HEK293T (cell line): ENCODE measurements around the gene CD160.

ENCODE experiments used
- CTCF ChIA-PET: fragments of 350-600 bp; formaldehyde crosslinking; extraction: SDS; loops from one replicate; lab custom pipeline; 2021; ENCODE audit warnings: antibody characterized with exemption, inconsistent platforms; lab: Yijun Ruan, JAX
- POLR2A ChIA-PET: fragments of 350-600 bp; formaldehyde crosslinking; extraction: SDS; loops from one replicate; lab custom pipeline; 2020; ENCODE audit warnings: antibody characterized with exemption, inconsistent platforms; lab: Yijun Ruan, JAX
- DNase-seq: peaks from one replicate; pipeline ENCODE4 v3.0.0; 2012; ENCODE audit warnings: mixed read lengths; ENCODE audit errors: extremely low spot score
- ARNT ChIP-seq: fragments of 450-650 bp; IDR thresholded peaks from 2 replicates; pipeline ENCODE4 v1.6.1; 2017; ENCODE audit warnings: mild to moderate bottlenecking
- BHLHE40 ChIP-seq: fragments of 450-650 bp; IDR thresholded peaks from 2 replicates; pipeline ENCODE4 v1.6.1; 2016; ENCODE audit warnings: mild to moderate bottlenecking, moderate library complexity, borderline replicate concordance
- CTBP1 ChIP-seq: fragments of 450-650 bp; IDR thresholded peaks from 2 replicates; pipeline ENCODE4 v1.6.1; 2016; ENCODE audit warnings: borderline replicate concordance
- ELF4 ChIP-seq: fragments of 450-650 bp; IDR thresholded peaks from 2 replicates; pipeline ENCODE4 v1.6.1; 2017; ENCODE audit warnings: antibody characterized with exemption
- FOXA1 ChIP-seq: fragments of 450-650 bp; IDR thresholded peaks from 2 replicates; pipeline ENCODE4 v1.6.1; 2016; ENCODE audit warnings: mild to moderate bottlenecking
- FOXK2 ChIP-seq: fragments of 450-650 bp; IDR thresholded peaks from 2 replicates; pipeline ENCODE4 v1.6.1; 2016; ENCODE audit warnings: mild to moderate bottlenecking
- FOXM1 ChIP-seq: fragments of 450-650 bp; IDR thresholded peaks from 2 replicates; pipeline ENCODE4 v1.6.1; 2017; ENCODE audit warnings: mild to moderate bottlenecking, borderline replicate concordance
- HDGF ChIP-seq: fragments of 450-650 bp; IDR thresholded peaks from 2 replicates; pipeline ENCODE4 v1.6.1; 2017; ENCODE audit warnings: antibody characterized with exemption, borderline replicate concordance
- L3MBTL2 ChIP-seq: fragments of 450-650 bp; conservative IDR thresholded peaks from 2 replicates; pipeline ENCODE4 v1.6.1; 2016; ENCODE audit warnings: mild to moderate bottlenecking
- LEF1 ChIP-seq: fragments of 450-650 bp; IDR thresholded peaks from 2 replicates; pipeline ENCODE4 v1.6.1; 2017; ENCODE audit warnings: mild to moderate bottlenecking, borderline replicate concordance
- NFRKB ChIP-seq: fragments of 450-650 bp; IDR thresholded peaks from 2 replicates; pipeline ENCODE4 v1.6.1; 2016; ENCODE audit warnings: mild to moderate bottlenecking, moderate library complexity
- SP1 ChIP-seq: fragments of 450-650 bp; IDR thresholded peaks from 2 replicates; pipeline ENCODE4 v1.6.1; 2017
- SUZ12 ChIP-seq: fragments of 450-650 bp; IDR thresholded peaks from 2 replicates; pipeline ENCODE4 v1.6.1; 2016; ENCODE audit warnings: mild to moderate bottlenecking
- TARDBP ChIP-seq: fragments of 450-650 bp; IDR thresholded peaks from 2 replicates; pipeline ENCODE4 v1.6.1; 2016
- ZNF384 ChIP-seq: fragments of 450-650 bp; IDR thresholded peaks from 2 replicates; pipeline ENCODE4 v1.6.1; 2016
- TF ChIP-seq, protein P1 (sequence below): fragments of 450-650 bp; IDR thresholded peaks from 2 replicates; pipeline ENCODE4 v1.6.1; 2016

CD160 gene

DNA sequence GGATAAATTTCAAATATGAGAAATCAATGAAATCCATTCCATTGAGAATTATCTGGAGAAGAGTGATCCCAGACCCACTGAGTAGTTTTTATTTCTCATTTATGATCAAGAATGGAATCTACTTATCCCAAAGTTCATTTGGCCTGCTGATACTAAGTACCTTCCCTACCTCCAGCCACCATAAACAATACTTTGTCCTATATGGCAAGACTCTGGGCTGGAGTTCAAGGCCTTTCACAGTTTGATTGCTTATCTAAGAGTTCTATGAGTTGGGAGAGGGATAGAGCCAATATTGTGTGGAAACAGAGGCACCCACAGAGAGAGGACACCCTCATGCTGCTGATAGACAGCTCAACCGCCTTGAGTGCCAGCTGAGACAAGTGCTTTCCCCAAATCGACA lies 17.2 kb upstream of the CD160 start:
- TF ChIP-seq FOXK2 (no peak), ZNF384 (no peak), ELF4 (no peak), TARDBP (no peak), LEF1 (no peak), L3MBTL2 (no peak), BHLHE40 (no peak), NFRKB (no peak), HDGF (no peak), CTBP1 (no peak), FOXA1 (no peak), SUZ12 (no peak), SP1 (no peak), ARNT (no peak), FOXM1 (no peak)
- TF ChIP-seq, protein P1, sequence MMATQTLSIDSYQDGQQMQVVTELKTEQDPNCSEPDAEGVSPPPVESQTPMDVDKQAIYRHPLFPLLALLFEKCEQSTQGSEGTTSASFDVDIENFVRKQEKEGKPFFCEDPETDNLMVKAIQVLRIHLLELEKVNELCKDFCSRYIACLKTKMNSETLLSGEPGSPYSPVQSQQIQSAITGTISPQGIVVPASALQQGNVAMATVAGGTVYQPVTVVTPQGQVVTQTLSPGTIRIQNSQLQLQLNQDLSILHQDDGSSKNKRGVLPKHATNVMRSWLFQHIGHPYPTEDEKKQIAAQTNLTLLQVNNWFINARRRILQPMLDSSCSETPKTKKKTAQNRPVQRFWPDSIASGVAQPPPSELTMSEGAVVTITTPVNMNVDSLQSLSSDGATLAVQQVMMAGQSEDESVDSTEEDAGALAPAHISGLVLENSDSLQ, result no peak
- ChIA-PET CTCF (no interaction called here), POLR2A (no interaction called here)
- no peak for DNase-seq

DNA sequence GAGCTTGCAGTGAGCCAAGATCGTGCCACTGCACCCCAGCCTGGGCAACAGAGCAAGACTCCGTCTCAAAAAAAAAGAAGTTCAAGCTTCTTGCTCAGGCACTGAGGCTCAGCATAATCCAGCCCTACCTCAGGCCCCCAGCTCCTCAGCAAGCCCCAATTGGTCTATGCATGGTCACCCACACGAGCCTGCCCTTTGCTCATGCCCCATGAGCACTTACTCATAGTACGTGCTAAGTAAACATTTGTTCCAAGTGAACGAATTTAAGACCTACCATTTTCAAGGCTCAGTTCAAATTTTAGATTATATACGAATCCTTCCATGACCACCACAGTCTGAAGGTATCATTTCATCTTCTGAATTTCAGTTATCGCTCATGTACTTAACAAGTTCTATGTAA lies 16.5 kb upstream of the CD160 start:
- DNase-seq, result no peak
- CTCF ChIA-PET, result no interaction called here
- no peak for TF ChIP-seq SP1
- TF ChIP-seq BHLHE40, result no peak
- POLR2A ChIA-PET, result no interaction called here

DNA sequence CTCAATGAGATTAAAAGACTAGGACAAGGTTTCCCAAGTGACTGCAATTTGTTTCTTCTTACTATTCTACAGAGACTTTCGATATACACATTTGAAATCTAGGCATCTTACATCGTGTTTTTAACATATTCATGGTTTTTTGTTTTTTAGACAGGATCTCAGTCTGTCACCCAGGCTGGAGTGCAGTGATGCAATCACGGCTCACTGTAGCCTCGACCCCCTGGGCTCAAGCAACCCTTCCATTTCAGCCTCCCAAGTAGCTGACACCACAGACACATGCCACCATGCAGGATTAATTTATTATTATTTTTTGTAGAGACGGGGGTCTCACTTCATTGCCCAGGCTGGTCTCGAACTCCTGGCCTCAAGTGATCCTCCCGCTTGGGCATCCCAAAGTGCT lies 13.7 kb upstream of the CD160 start:
- ChIA-PET POLR2A (no interaction called here), CTCF (no interaction called here)
- DNase-seq, result no peak
- TF ChIP-seq TARDBP (no peak), L3MBTL2 (no peak), ELF4 (no peak), BHLHE40 (no peak), SP1 (no peak), HDGF (no peak), ZNF384 (no peak), FOXK2 (no peak), NFRKB (no peak), SUZ12 (no peak), FOXM1 (no peak), ARNT (no peak), LEF1 (no peak), CTBP1 (no peak)
- TF ChIP-seq, protein P1, result no peak

DNA sequence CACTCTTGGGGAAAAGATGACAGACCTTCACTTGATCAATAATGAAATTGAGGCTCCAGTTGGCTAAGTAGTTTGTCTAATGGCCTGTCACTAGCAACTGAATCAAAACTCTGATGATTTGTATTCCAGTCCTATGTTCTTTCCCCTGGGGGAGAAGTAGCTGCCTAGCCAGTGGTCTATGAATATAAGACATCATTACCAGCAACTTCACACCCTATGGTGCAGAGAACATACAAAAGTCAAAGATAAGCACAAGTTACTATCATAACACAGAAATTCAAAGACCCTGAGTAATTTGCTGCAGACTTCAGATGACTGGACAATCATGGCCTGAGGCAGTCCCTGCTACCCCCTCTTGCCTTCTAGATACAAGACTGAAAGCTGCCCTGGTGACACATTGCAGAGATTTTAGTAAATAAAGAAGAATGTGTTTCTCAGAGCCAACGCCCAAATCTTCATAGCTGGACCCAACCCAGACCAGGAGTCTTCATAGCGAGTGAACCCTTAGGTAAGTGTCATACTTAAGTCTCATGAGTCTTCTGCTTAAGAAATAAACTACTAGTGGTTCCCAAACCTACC lies 13.1 kb upstream of the CD160 start:
- CTCF ChIA-PET, result no interaction called here
- POLR2A ChIA-PET, result no interaction called here
- no peak for DNase-seq
- no peak for TF ChIP-seq TARDBP
- no peak for TF ChIP-seq ARNT
- no peak for TF ChIP-seq SP1
- no peak for TF ChIP-seq L3MBTL2
- TF ChIP-seq, protein P1, result no peak
- no peak for TF ChIP-seq NFRKB
- TF ChIP-seq LEF1, result no peak
- no peak for TF ChIP-seq FOXK2
- no peak for TF ChIP-seq ELF4
- TF ChIP-seq HDGF, result no peak
- TF ChIP-seq SUZ12, result no peak
- TF ChIP-seq FOXA1, result no peak
- TF ChIP-seq FOXM1, result no peak
- TF ChIP-seq BHLHE40, result no peak
- no peak for TF ChIP-seq CTBP1
- TF ChIP-seq ZNF384, result no peak

DNA sequence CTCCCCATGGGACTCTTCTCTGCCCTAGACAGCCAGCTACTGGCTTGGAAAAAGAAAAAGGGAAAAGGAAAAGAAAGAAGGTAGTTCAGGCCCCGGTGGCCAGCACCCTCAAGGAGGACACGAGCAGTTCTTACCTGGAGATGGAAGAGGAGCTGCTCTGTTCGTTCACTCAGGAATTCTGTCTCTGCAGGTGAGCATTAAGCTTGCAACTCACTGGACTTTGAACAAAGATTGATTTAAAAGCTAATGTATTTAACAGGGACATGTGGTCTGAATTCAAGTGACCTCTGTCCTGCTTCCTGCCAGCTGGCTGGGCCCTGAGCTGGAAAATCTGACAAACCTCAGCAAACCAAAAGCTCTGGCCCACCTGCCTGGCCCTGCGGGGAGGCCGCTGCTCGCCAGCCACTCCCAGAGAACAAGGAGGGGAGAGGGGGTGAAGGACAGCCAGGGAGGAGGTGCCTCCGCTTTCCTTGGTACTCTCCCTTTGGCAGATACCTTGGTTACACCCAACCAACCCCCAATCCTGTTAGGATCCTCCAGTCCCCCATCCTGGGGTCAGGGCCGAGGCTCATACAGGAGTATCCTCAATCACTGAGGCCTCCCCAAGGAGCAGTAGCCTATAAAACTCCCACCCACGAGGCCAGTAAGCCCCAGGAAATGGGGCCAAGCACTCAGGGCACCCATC lies 12.0 kb upstream of the CD160 start, which contains the start of gene PDZK1:
PDZK1 (minus strand) TSS at position 186 of the 685 bp plus-strand sequence. CDS start 19,347 bp downstream, outside the sequence.
- no peak for DNase-seq
- no peak for TF ChIP-seq CTBP1
- TF ChIP-seq, protein P1, result no peak
- TF ChIP-seq FOXA1, result no peak
- no peak for TF ChIP-seq SP1
- no peak for TF ChIP-seq SUZ12
- no peak for TF ChIP-seq BHLHE40
- no peak for TF ChIP-seq FOXK2
- no peak for TF ChIP-seq FOXM1
- TF ChIP-seq TARDBP, result no peak
- TF ChIP-seq NFRKB, result no peak
- no peak for TF ChIP-seq ELF4
- TF ChIP-seq HDGF, result no peak
- TF ChIP-seq ZNF384, result no peak
- TF ChIP-seq ARNT, result no peak
- no peak for TF ChIP-seq L3MBTL2
- CTCF ChIA-PET, result no interaction called here
- POLR2A ChIA-PET, result no interaction called here
